Smooth muscle cell (in vitro differentiated cells): Measurements from ENCODE around the gene PLEKHM3. TPM values are rescaled to one million over a fixed set of nuclear protein-coding genes. Genes with fewer than 3 reads are reported as not detected.

Experiments used
- DNase-seq: peaks from one replicate; lab custom pipeline; 2025; ENCODE audit not compliant: unreplicated experiment; lab: John Stamatoyannopoulos, UW
- H2AFZ ChIP-seq: fragments of 200-600 bp; sonication (generic); 2 replicates; pipeline ENCODE4 v1.6.0; 2016; ENCODE audit warnings: antibody characterized with exemption, low read depth, mild to moderate bottlenecking
- H3F3A ChIP-seq: fragments of 200-600 bp; sonication (generic); 2 replicates; pipeline ENCODE4 v1.6.0; 2017; ENCODE audit warnings: antibody characterized with exemption, low read depth
- H3K27ac ChIP-seq: fragments of 200-600 bp; sonication (generic); 2 replicates; pipeline ENCODE4 v1.5.1; 2016; ENCODE audit warnings: low read depth, mild to moderate bottlenecking
- H3K27me3 ChIP-seq: fragments of 200-600 bp; sonication (generic); 2 replicates; pipeline ENCODE4 v1.6.1; 2016; ENCODE audit warnings: low read depth, mild to moderate bottlenecking
- H3K36me3 ChIP-seq: fragments of 200-600 bp; sonication (generic); 2 replicates; pipeline ENCODE4 v1.5.1; 2016; ENCODE audit warnings: low read depth
- H3K4me1 ChIP-seq: fragments of 200-600 bp; sonication (generic); 2 replicates; pipeline ENCODE4 v1.5.1; 2016; ENCODE audit warnings: low read depth
- H3K4me2 ChIP-seq: fragments of 200-600 bp; sonication (generic); 2 replicates; pipeline ENCODE4 v1.6.0; 2016; ENCODE audit warnings: mild to moderate bottlenecking
- H3K4me3 ChIP-seq: fragments of 200-600 bp; sonication (generic); 2 replicates; pipeline ENCODE4 v1.5.1; 2016; ENCODE audit warnings: mild to moderate bottlenecking
- H3K79me2 ChIP-seq: fragments of 200-600 bp; sonication (generic); 2 replicates; pipeline ENCODE4 v1.6.0; 2016; ENCODE audit warnings: low read depth, mild to moderate bottlenecking
- H3K9ac ChIP-seq: fragments of 200-600 bp; sonication (generic); 2 replicates; pipeline ENCODE4 v1.6.0; 2016; ENCODE audit warnings: low read depth
- H3K9me3 ChIP-seq: fragments of 200-600 bp; sonication (generic); replicated peaks from 2 replicates; pipeline ENCODE4 v1.5.1; 2016; ENCODE audit warnings: low read depth
- H4K20me1 ChIP-seq: fragments of 200-600 bp; sonication (generic); 2 replicates; pipeline ENCODE4 v1.6.0; 2016; ENCODE audit warnings: low read depth
- CTCF ChIP-seq: fragments of 200-600 bp; sonication (generic); IDR thresholded peaks from 2 replicates; pipeline ENCODE4 v1.5.1; 2017; ENCODE audit warnings: borderline replicate concordance, mild to moderate bottlenecking, antibody characterized with exemption; ENCODE audit not compliant: insufficient read depth, poor library complexity, severe bottlenecking
- WGBS: methylation state at CpG from one replicate; pipeline ENCODE4 v1.1.7; 2016; ENCODE audit warnings: low lambda C conversion rate; 5-methylcytosine and 5-hydroxymethylcytosine counted together
- polyA plus RNA-seq: library from polyadenylated mRNA; unstranded; fragments of >200 nt; fragmentation: Nextera tagmentation; extraction: Ambion mirVana; gene quantifications from 2 replicates; pipeline ENCODE4 v1.2.1, GENCODE V29; 2016
- total RNA-seq: library from RNA; depleted of rRNA; stranded (reverse); fragments of >200 nt; gene quantifications from 2 replicates; pipeline ENCODE4 v1.2.3, GENCODE V29; 2014

Gene PLEKHM3
- total and polyA plus RNA-seq, 2 experiments from 2014 or later = 3.8 to 10.3 TPM

GRCh38 chr2:207847098-207847806 is 178.1 kb downstream of the PLEKHM3 start:
- Histone ChIP-seq H3K4me3 (no peak overlapping the region), H3K79me2 (no peaks in the 10 kb centered on the region), H3F3A (no peaks in the 10 kb centered on the region), H2AFZ (no peak overlapping the region), H3K36me3 (no peaks in the 10 kb centered on the region), H3K4me1 (peaks cover 28% of the 10 kb centered on the region), H4K20me1 (no peaks in the 10 kb centered on the region), H3K9ac (no peak overlapping the region), H3K9me3 (no peaks in the 10 kb centered on the region), H3K27me3 (no peaks in the 10 kb centered on the region), H3K27ac (no peak overlapping the region), H3K4me2 (no peak overlapping the region)
- WGBS = 87% methylated on average over 3 of the region's 3 CpGs
- DNase-seq = no peak
- no peak for TF ChIP-seq CTCF

GRCh38 chr2:207845202-207845864 is 180.0 kb downstream of the PLEKHM3 start:
- no peaks in the 10 kb centered on the region for H3K36me3 ChIP-seq
- H2AFZ ChIP-seq = no peak overlapping the region
- H3K9ac ChIP-seq = no peak overlapping the region
- DNase-seq = no peak
- H4K20me1 ChIP-seq = no peaks in the 10 kb centered on the region
- WGBS = 70% methylated on average over 3 of the region's 3 CpGs
- no peaks in the 10 kb centered on the region for H3K9me3 ChIP-seq
- H3K4me1 ChIP-seq = peaks cover 28% of the 10 kb centered on the region
- no peak overlapping the region for H3K4me2 ChIP-seq
- H3K4me3 ChIP-seq = no peak overlapping the region
- no peak for TF ChIP-seq CTCF
- H3F3A ChIP-seq = no peaks in the 10 kb centered on the region
- no peak overlapping the region for H3K27ac ChIP-seq
- H3K79me2 ChIP-seq = no peaks in the 10 kb centered on the region
- H3K27me3 ChIP-seq = no peaks in the 10 kb centered on the region

- no peak overlapping the region for H3K9ac ChIP-seq
- peaks cover 26% of the 10 kb centered on the region for H3K4me1 ChIP-seq
- H3K4me3 ChIP-seq = no peak overlapping the region
- DNase-seq = no peak
- no peak for TF ChIP-seq CTCF
- no peaks in the 10 kb centered on the region for H4K20me1 ChIP-seq
- no peaks in the 10 kb centered on the region for H3F3A ChIP-seq
- H3K4me2 ChIP-seq = no peak overlapping the region
- no peak overlapping the region for H2AFZ ChIP-seq
- no peaks in the 10 kb centered on the region for H3K27me3 ChIP-seq
- no peak overlapping the region for H3K27ac ChIP-seq
- H3K36me3 ChIP-seq = no peaks in the 10 kb centered on the region
- 97% methylated on average over 2 of the region's 2 CpGs for WGBS
- no peaks in the 10 kb centered on the region for H3K9me3 ChIP-seq
- no peaks in the 10 kb centered on the region for H3K79me2 ChIP-seq
Measured at GRCh38 chr2:207844648-207845047, 180.7 kb downstream of the PLEKHM3 start.
